Measurements from ENCODE around the gene SEMA3A. TPM values are rescaled to one million over a fixed set of nuclear protein-coding genes. Genes with fewer than 3 reads are reported as not detected.
A peak's percentile ranks its signal among the peaks of the same experiment; 100 is the strongest.

Gene SEMA3A
- total RNA-seq, 1 experiment from 2014 or later, result 32.2 TPM

DNA sequence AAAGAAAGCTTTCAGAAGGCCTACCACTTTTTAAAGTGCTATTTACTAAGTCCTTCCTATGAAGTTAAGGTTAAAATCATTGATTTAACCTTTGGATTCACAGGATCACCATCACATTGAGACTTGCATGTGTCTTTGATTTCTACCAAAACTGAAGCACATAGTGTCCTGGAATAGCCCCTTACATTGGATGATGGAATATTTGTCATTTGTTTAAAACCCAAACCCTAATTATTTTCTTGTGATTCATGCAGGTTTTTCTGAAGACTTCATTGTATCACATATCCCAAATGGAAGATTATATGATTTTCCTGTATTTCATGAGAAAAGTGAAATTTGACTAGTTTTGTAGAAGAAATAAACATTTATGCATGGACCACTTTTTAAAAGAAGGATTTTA, 3.3 kb downstream of the SEMA3A start:
- Mint-ChIP-seq H3K4me1 (peaks cover 55% of the 10 kb centered on the region), H3K27ac (no peak overlapping the region), H3K36me3 (no peaks in the 10 kb centered on the region), H3K27me3 (ENCODE audit: low read depth) (no peaks in the 10 kb centered on the region), H3K9me3 (no peaks in the 10 kb centered on the region), H3K4me3 (no peak overlapping the region)
- TF ChIP-seq PREB (CRISPR knock-in tag; IDR thresholded peaks at IDR 0.05; ENCODE audit: borderline replicate concordance) (no peak), MAX (CRISPR knock-in tag; IDR thresholded peaks at IDR 0.05) (no peak), TCF7 (CRISPR knock-in tag; IDR thresholded peaks at IDR 0.05; ENCODE audit: low read depth) (no peak), JUN (CRISPR knock-in tag; IDR thresholded peaks at IDR 0.05) (no peak)
- TF ChIP-seq, protein P1, sequence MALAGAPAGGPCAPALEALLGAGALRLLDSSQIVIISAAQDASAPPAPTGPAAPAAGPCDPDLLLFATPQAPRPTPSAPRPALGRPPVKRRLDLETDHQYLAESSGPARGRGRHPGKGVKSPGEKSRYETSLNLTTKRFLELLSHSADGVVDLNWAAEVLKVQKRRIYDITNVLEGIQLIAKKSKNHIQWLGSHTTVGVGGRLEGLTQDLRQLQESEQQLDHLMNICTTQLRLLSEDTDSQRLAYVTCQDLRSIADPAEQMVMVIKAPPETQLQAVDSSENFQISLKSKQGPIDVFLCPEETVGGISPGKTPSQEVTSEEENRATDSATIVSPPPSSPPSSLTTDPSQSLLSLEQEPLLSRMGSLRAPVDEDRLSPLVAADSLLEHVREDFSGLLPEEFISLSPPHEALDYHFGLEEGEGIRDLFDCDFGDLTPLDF (CRISPR knock-in tag; IDR thresholded peaks at IDR 0.05), result no peak
- TF ChIP-seq, protein P2, sequence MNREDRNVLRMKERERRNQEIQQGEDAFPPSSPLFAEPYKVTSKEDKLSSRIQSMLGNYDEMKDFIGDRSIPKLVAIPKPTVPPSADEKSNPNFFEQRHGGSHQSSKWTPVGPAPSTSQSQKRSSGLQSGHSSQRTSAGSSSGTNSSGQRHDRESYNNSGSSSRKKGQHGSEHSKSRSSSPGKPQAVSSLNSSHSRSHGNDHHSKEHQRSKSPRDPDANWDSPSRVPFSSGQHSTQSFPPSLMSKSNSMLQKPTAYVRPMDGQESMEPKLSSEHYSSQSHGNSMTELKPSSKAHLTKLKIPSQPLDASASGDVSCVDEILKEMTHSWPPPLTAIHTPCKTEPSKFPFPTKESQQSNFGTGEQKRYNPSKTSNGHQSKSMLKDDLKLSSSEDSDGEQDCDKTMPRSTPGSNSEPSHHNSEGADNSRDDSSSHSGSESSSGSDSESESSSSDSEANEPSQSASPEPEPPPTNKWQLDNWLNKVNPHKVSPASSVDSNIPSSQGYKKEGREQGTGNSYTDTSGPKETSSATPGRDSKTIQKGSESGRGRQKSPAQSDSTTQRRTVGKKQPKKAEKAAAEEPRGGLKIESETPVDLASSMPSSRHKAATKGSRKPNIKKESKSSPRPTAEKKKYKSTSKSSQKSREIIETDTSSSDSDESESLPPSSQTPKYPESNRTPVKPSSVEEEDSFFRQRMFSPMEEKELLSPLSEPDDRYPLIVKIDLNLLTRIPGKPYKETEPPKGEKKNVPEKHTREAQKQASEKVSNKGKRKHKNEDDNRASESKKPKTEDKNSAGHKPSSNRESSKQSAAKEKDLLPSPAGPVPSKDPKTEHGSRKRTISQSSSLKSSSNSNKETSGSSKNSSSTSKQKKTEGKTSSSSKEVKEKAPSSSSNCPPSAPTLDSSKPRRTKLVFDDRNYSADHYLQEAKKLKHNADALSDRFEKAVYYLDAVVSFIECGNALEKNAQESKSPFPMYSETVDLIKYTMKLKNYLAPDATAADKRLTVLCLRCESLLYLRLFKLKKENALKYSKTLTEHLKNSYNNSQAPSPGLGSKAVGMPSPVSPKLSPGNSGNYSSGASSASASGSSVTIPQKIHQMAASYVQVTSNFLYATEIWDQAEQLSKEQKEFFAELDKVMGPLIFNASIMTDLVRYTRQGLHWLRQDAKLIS (CRISPR knock-in tag; IDR thresholded peaks at IDR 0.05; ENCODE audit: borderline replicate concordance), result no peak
- DNase-seq (ENCODE audit: low spot score), result no peak
- POLR2A ChIA-PET, result interaction anchor here (0.6 kb wide), 1 partner anchor 47 kb away, joined by 3 read pairs; no protein-coding TSS in a partner anchor
- no peak for ATAC-seq
- CTCF ChIA-PET, result no interaction called here

GRCh38 chr7:84190016-84190705, 4.4 kb downstream of the SEMA3A start:
- no peak overlapping the region for H3K4me3 Mint-ChIP-seq
- TF ChIP-seq SMAD4 (CRISPR knock-in tag; IDR thresholded peaks at IDR 0.05) (no peak), NR2C2 (CRISPR knock-in tag; IDR thresholded peaks at IDR 0.05) (no peak), TEAD1 (CRISPR knock-in tag; IDR thresholded peaks at IDR 0.05) (no peak), CREM (CRISPR knock-in tag; IDR thresholded peaks at IDR 0.05) (no peak), ZBTB21 (CRISPR knock-in tag; IDR thresholded peaks at IDR 0.05; ENCODE audit: borderline replicate concordance) (no peak)
- TF ChIP-seq, protein P3, sequence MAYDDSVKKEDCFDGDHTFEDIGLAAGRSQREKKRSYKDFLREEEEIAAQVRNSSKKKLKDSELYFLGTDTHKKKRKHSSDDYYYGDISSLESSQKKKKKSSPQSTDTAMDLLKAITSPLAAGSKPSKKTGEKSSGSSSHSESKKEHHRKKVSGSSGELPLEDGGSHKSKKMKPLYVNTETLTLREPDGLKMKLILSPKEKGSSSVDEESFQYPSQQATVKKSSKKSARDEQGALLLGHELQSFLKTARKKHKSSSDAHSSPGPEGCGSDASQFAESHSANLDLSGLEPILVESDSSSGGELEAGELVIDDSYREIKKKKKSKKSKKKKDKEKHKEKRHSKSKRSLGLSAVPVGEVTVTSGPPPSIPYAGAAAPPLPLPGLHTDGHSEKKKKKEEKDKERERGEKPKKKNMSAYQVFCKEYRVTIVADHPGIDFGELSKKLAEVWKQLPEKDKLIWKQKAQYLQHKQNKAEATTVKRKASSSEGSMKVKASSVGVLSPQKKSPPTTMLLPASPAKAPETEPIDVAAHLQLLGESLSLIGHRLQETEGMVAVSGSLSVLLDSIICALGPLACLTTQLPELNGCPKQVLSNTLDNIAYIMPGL (CRISPR knock-in tag; IDR thresholded peaks at IDR 0.05), result no peak
- TF ChIP-seq, protein P4, sequence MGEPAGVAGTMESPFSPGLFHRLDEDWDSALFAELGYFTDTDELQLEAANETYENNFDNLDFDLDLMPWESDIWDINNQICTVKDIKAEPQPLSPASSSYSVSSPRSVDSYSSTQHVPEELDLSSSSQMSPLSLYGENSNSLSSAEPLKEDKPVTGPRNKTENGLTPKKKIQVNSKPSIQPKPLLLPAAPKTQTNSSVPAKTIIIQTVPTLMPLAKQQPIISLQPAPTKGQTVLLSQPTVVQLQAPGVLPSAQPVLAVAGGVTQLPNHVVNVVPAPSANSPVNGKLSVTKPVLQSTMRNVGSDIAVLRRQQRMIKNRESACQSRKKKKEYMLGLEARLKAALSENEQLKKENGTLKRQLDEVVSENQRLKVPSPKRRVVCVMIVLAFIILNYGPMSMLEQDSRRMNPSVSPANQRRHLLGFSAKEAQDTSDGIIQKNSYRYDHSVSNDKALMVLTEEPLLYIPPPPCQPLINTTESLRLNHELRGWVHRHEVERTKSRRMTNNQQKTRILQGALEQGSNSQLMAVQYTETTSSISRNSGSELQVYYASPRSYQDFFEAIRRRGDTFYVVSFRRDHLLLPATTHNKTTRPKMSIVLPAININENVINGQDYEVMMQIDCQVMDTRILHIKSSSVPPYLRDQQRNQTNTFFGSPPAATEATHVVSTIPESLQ (CRISPR knock-in tag; IDR thresholded peaks at IDR 0.05), result no peak
- ChIA-PET CTCF (no interaction called here), POLR2A (no interaction called here)
- DNase-seq (ENCODE audit: low spot score) (no peak), ATAC-seq (no peak)
- H3K4me1 Mint-ChIP-seq, result peaks cover 45% of the 10 kb centered on the region
- no peaks in the 10 kb centered on the region for H3K36me3 Mint-ChIP-seq
- H3K27me3 Mint-ChIP-seq (ENCODE audit: low read depth), result no peaks in the 10 kb centered on the region
- H3K27ac Mint-ChIP-seq, result peak overlapping the region; percentile 28
- H3K9me3 Mint-ChIP-seq, result no peaks in the 10 kb centered on the region
